Mesenchymal stem cell (in vitro differentiated cells and primary cell): ENCODE data around the gene RBMS3.
A peak's percentile ranks its signal among the peaks of the same experiment; 100 is the strongest.
"Not testable (repeated sequence)": the region's sequence is repeated elsewhere in the genome, so short reads cannot be mapped to it uniquely, and the experiment has no call there.

Experiments used
- DNase-seq: peaks from one replicate; pipeline ENCODE4 v3.0.0-alpha.2; 2013
- H2AFZ ChIP-seq: one replicate; pipeline ENCODE4 v1.6.1; 2013; ENCODE audit warnings: low read depth, mild to moderate bottlenecking, control low read depth, inconsistent platforms, low read length, moderate library complexity
- H2AK5ac ChIP-seq: 2 replicates; pipeline ENCODE4 v1.6.1; 2013; ENCODE audit warnings: low read length, moderate library complexity, mild to moderate bottlenecking, inconsistent platforms; ENCODE audit not compliant: severe bottlenecking
- H2BK120ac ChIP-seq: one replicate; pipeline ENCODE4 v1.6.1; 2013; ENCODE audit warnings: low read depth, mild to moderate bottlenecking, inconsistent platforms, low read length, moderate library complexity
- H2BK12ac ChIP-seq, 2 experiments: one replicate each; pipeline ENCODE4 v1.6.1; 2013; ENCODE audit warnings: inconsistent platforms in 2 of 2, low read length in 2 of 2, mild to moderate bottlenecking in 2 of 2, moderate library complexity in 2 of 2, control low read depth in 1 of 2
- H2BK15ac ChIP-seq: one replicate; pipeline ENCODE4 v1.6.1; 2013; ENCODE audit warnings: mild to moderate bottlenecking, low read depth, inconsistent platforms; ENCODE audit not compliant: poor library complexity, severe bottlenecking
- H2BK5ac ChIP-seq: 2 replicates; pipeline ENCODE4 v1.6.1; 2013; ENCODE audit warnings: low read depth, mild to moderate bottlenecking, low read length, control low read depth, inconsistent platforms; ENCODE audit not compliant: poor library complexity, severe bottlenecking
- H3K14ac ChIP-seq, 2 experiments: one replicate each; pipeline ENCODE4 v1.6.1; 2013; ENCODE audit warnings: inconsistent platforms in 2 of 2, low read length in 2 of 2, control low read depth in 1 of 2, mild to moderate bottlenecking in 1 of 2, moderate library complexity in 1 of 2
- H3K18ac ChIP-seq, 2 experiments: one replicate each; pipeline ENCODE4 v1.6.1; 2013; ENCODE audit warnings: inconsistent platforms in 2 of 2, low read length in 2 of 2, control low read depth in 1 of 2, low read depth in 1 of 2, mild to moderate bottlenecking in 1 of 2
- H3K23ac ChIP-seq, 2 experiments: one replicate each; pipeline ENCODE4 v1.6.1; 2013; ENCODE audit warnings: inconsistent platforms in 2 of 2, low read length in 2 of 2, mild to moderate bottlenecking in 2 of 2, moderate library complexity in 2 of 2, control low read depth in 1 of 2
- H3K27ac ChIP-seq: 2 replicates; pipeline ENCODE4 v1.5.1; 2013; ENCODE audit warnings: mild to moderate bottlenecking, moderate library complexity, low read length, control low read depth, inconsistent platforms; ENCODE audit not compliant: poor library complexity, severe bottlenecking
- H3K27me3 ChIP-seq, 2 experiments: 2 replicates each; pipeline versions ENCODE4 v1.6.1 to v1.7.0; 2013; ENCODE audit warnings: low read length in 2 of 2, mild to moderate bottlenecking in 2 of 2, moderate library complexity in 2 of 2, control low read depth in 1 of 2, inconsistent platforms in 1 of 2; ENCODE audit not compliant: control insufficient read depth in 1 of 2, insufficient read depth in 1 of 2
- H3K36me3 ChIP-seq, 2 experiments: 2 replicates each; pipeline versions ENCODE4 v1.6.1 to v1.7.0; 2013; ENCODE audit warnings: low read length in 2 of 2, control low read depth in 1 of 2, inconsistent platforms in 1 of 2, low read depth in 1 of 2, mild to moderate bottlenecking in 1 of 2; ENCODE audit not compliant: insufficient read depth in 2 of 2, control insufficient read depth in 1 of 2
- H3K4ac ChIP-seq, 2 experiments: one replicate each; pipeline ENCODE4 v1.6.1; 2013; ENCODE audit warnings: inconsistent platforms in 2 of 2, low read length in 2 of 2, mild to moderate bottlenecking in 2 of 2, moderate library complexity in 2 of 2, control low read depth in 1 of 2, low read depth in 1 of 2
- H3K4me1 ChIP-seq: 2 replicates; pipeline ENCODE4 v1.6.1; 2013; ENCODE audit warnings: low read depth, low read length, control low read depth; ENCODE audit not compliant: control insufficient read depth, insufficient read depth
- H3K4me2 ChIP-seq: 2 replicates; pipeline ENCODE4 v1.6.1; 2013; ENCODE audit warnings: low read length, mild to moderate bottlenecking, inconsistent platforms; ENCODE audit not compliant: poor library complexity, severe bottlenecking
- H3K4me3 ChIP-seq, 2 experiments: 2 replicates each; pipeline versions ENCODE4 v1.5.1 to v1.7.0; 2013; ENCODE audit warnings: low read length in 2 of 2, mild to moderate bottlenecking in 2 of 2, control low read depth in 1 of 2, low read depth in 1 of 2; ENCODE audit not compliant: insufficient read depth in 1 of 2
- H3K79me1 ChIP-seq: replicated peaks from 2 replicates; pipeline ENCODE4 v1.6.1; 2013; ENCODE audit warnings: mild to moderate bottlenecking, control low read depth, low read length, inconsistent platforms; ENCODE audit not compliant: poor library complexity, severe bottlenecking
- H3K9ac ChIP-seq: 2 replicates; pipeline ENCODE4 v1.7.0; 2013; ENCODE audit warnings: mild to moderate bottlenecking, low read length, moderate library complexity
- H3K9me3 ChIP-seq: 2 replicates; pipeline ENCODE4 v1.7.0; 2013; ENCODE audit warnings: mild to moderate bottlenecking, low read length; ENCODE audit not compliant: control insufficient read depth
- H4K8ac ChIP-seq: one replicate; pipeline ENCODE4 v1.6.1; 2013; ENCODE audit warnings: inconsistent platforms, mild to moderate bottlenecking, low read length, moderate library complexity
- H4K91ac ChIP-seq: one replicate; pipeline ENCODE4 v1.6.1; 2013; ENCODE audit warnings: mild to moderate bottlenecking, low read length, inconsistent platforms
- WGBS: methylation state at CpG from one replicate; pipeline ENCODE4 v1.1.7; 2013; ENCODE audit warnings: mixed read lengths; 5-methylcytosine and 5-hydroxymethylcytosine counted together

The RBMS3 gene

GRCh38 chr3:29520764-29521163 is 239.9 kb downstream of the RBMS3 start:
- Histone ChIP-seq H2BK120ac (no peak overlapping the region), H2AK5ac (no peak overlapping the region), H3K14ac (no peak overlapping the region), H4K8ac (no peak overlapping the region), H3K27me3 (no peaks in the 10 kb centered on the region), H3K18ac (no peak overlapping the region), H3K36me3 (no peaks in the 10 kb centered on the region), H2AFZ (no peak overlapping the region), H2BK12ac (no peak overlapping the region), H2BK5ac (no peak overlapping the region), H3K79me1 (peaks cover 22% of the 10 kb centered on the region), H3K4ac (no peak overlapping the region), H2BK15ac (no peak overlapping the region), H3K23ac (no peak overlapping the region), H3K4me3 (no peak overlapping the region), H3K9me3 (no peaks in the 10 kb centered on the region), H3K27ac (no peak overlapping the region), H3K9ac (no peak overlapping the region), H3K4me1 (peaks cover 2% of the 10 kb centered on the region), H4K91ac (no peak overlapping the region), H3K4me2 (no peak overlapping the region)
- WGBS, result 60% methylated on average over 3 of the region's 3 CpGs
- DNase-seq, result no peak

GRCh38 chr3:29521293-29521692 is 240.4 kb downstream of the RBMS3 start:
- H4K91ac ChIP-seq, result no peak overlapping the region
- 43% methylated on average over 1 of the region's 1 CpG for WGBS

GRCh38 chr3:29521751-29522150 is 240.9 kb downstream of the RBMS3 start:
- no peak overlapping the region for H3K14ac ChIP-seq

More at GRCh38 chr3:29521293-29521692, 240.4 kb downstream of the RBMS3 start:
- DNase-seq, result no peak
- Histone ChIP-seq H2AFZ (no peak overlapping the region), H2BK12ac (no peak overlapping the region), H3K14ac (no peak overlapping the region), H3K23ac (no peak overlapping the region), H2BK5ac (no peak overlapping the region), H3K27ac (no peak overlapping the region), H3K9ac (no peak overlapping the region), H3K4me1 (peaks cover 2% of the 10 kb centered on the region), H2AK5ac (no peak overlapping the region), H3K4me2 (no peak overlapping the region), H3K4me3 (no peak overlapping the region), H3K9me3 (no peaks in the 10 kb centered on the region), H4K8ac (no peak overlapping the region), H3K4ac (no peak overlapping the region), H2BK15ac (no peak overlapping the region), H3K36me3 (no peaks in the 10 kb centered on the region), H3K27me3 (no peaks in the 10 kb centered on the region), H2BK120ac (no peak overlapping the region), H3K79me1 (peaks cover 22% of the 10 kb centered on the region), H3K18ac (no peak overlapping the region)

GRCh38 chr3:29524433-29524832 is 243.6 kb downstream of the RBMS3 start:
- H3K18ac ChIP-seq, result peak overlapping the region; percentile 52 to 70

More at GRCh38 chr3:29521751-29522150, 240.9 kb downstream of the RBMS3 start:
- Histone ChIP-seq H3K4me1 (no peaks in the 10 kb centered on the region), H2BK12ac (no peak overlapping the region), H2BK15ac (no peak overlapping the region), H3K27me3 (no peaks in the 10 kb centered on the region), H2AK5ac (no peak overlapping the region), H3K18ac (no peak overlapping the region), H4K91ac (no peak overlapping the region), H2BK120ac (no peak overlapping the region), H3K27ac (no peak overlapping the region), H3K36me3 (no peaks in the 10 kb centered on the region), H3K23ac (no peak overlapping the region), H3K4me3 (no peak overlapping the region), H3K79me1 (peaks cover 19% of the 10 kb centered on the region), H3K9ac (no peak overlapping the region), H3K4ac (no peak overlapping the region), H2BK5ac (no peak overlapping the region), H2AFZ (no peak overlapping the region), H4K8ac (no peak overlapping the region), H3K9me3 (no peaks in the 10 kb centered on the region), H3K4me2 (no peak overlapping the region)
- DNase-seq, result peak; percentile 52
- WGBS, result 29% methylated on average over 2 of the region's 2 CpGs

More at GRCh38 chr3:29524433-29524832, 243.6 kb downstream of the RBMS3 start:
- not testable (repeated sequence) for H3K27me3 ChIP-seq, H2AFZ ChIP-seq, H3K9me3 ChIP-seq, H2BK12ac ChIP-seq, H3K4me1 ChIP-seq, H3K36me3 ChIP-seq, H2BK120ac ChIP-seq, H3K23ac ChIP-seq, DNase-seq, H2AK5ac ChIP-seq, H3K4ac ChIP-seq, H4K8ac ChIP-seq, H3K4me3 ChIP-seq, H3K4me2 ChIP-seq, H2BK5ac ChIP-seq, H3K27ac ChIP-seq, H4K91ac ChIP-seq, H3K14ac ChIP-seq, H2BK15ac ChIP-seq
- 94% methylated on average over 10 of the region's 10 CpGs for WGBS
- Histone ChIP-seq H3K79me1 (peaks cover 12% of the 10 kb centered on the region), H3K9ac (peak overlapping the region; percentile 52)
